Stimulated activated naive B cell treated with anti-CD40 and anti-IgM and Interleukin-4, amounts not matched to agents 10 μg/mL and 1 μg/mL and 100 μg/mL, for 72 hours (primary cell): ENCODE measurements around the gene COL4A5.

Experiments used
- ATAC-seq, 2 donors: fragments of 150-1000 bp; cut with Tn5 transposase; replicated peaks; 2 replicates each; pipeline ENCODE4 v1.10.0; 2021; ENCODE audit warnings: moderate library complexity in 1 of 2
- DNase-seq: peaks from one replicate; pipeline ENCODE4 v3.0.0; 2021
- H3K27ac Mint-ChIP-seq: one replicate; pipeline ENCODE4 v1.8.0; 2022; ENCODE audit warnings: mild to moderate bottlenecking, mixed read lengths
- H3K27me3 Mint-ChIP-seq, 2 donors: one replicate each; pipeline ENCODE4 v1.8.0; 2022; ENCODE audit warnings: mixed read lengths in 2 of 2
- H3K36me3 Mint-ChIP-seq, 2 donors: one replicate each; pipeline ENCODE4 v1.8.0; 2022; ENCODE audit warnings: mixed read lengths in 2 of 2, mild to moderate bottlenecking in 1 of 2
- H3K4me1 Mint-ChIP-seq, 2 donors: one replicate each; pipeline ENCODE4 v1.8.0; 2022; ENCODE audit warnings: mixed read lengths in 2 of 2, mild to moderate bottlenecking in 1 of 2
- H3K4me3 Mint-ChIP-seq, 2 donors: one replicate each; pipeline ENCODE4 v1.8.0; 2022; ENCODE audit warnings: mild to moderate bottlenecking in 2 of 2, mixed read lengths in 2 of 2, moderate library complexity in 1 of 2
- H3K9me3 Mint-ChIP-seq, 2 donors: one replicate each; pipeline ENCODE4 v1.8.0; 2022; ENCODE audit warnings: mixed read lengths in 2 of 2, mild to moderate bottlenecking in 1 of 2

COL4A5 gene

GRCh38 chrX:108511721-108512120 lies 72.1 kb downstream of the COL4A5 start:
- Mint-ChIP-seq H3K4me3 (no peak overlapping the region), H3K4me1 (no peaks in the 10 kb centered on the region), H3K9me3 (peaks cover 2 to 12% of the 10 kb centered on the region in 2 donors), H3K27ac (no peak overlapping the region), H3K27me3 (no peaks in the 10 kb centered on the region), H3K36me3 (no peaks in the 10 kb centered on the region)
- ATAC-seq: no peak
- no peak for DNase-seq

- no peaks in the 10 kb centered on the region for H3K27me3 Mint-ChIP-seq
Measured at GRCh38 chrX:108516184-108516583, 76.5 kb downstream of the COL4A5 start.

GRCh38 chrX:108527724-108528123 lies 88.1 kb downstream of the COL4A5 start:
- ATAC-seq (no peak), DNase-seq (no peak)
- Mint-ChIP-seq H3K4me1 (no peaks in the 10 kb centered on the region), H3K27ac (no peak overlapping the region), H3K4me3 (no peak overlapping the region), H3K36me3 (no peaks in the 10 kb centered on the region), H3K9me3 (no peaks in the 10 kb centered on the region), H3K27me3 (peaks cover 0 to 5% of the 10 kb centered on the region in 2 donors)

More at GRCh38 chrX:108516184-108516583, 76.5 kb downstream of the COL4A5 start:
- H3K36me3 Mint-ChIP-seq: no peaks in the 10 kb centered on the region
- no peak overlapping the region for H3K4me3 Mint-ChIP-seq
- H3K9me3 Mint-ChIP-seq: peaks cover 0 to 8% of the 10 kb centered on the region in 2 donors
- ATAC-seq (no peak), DNase-seq (no peak)
- H3K4me1 Mint-ChIP-seq: no peaks in the 10 kb centered on the region
- no peak overlapping the region for H3K27ac Mint-ChIP-seq

GRCh38 chrX:108537005-108537404 lies 97.4 kb downstream of the COL4A5 start:
- H3K36me3 Mint-ChIP-seq: no peaks in the 10 kb centered on the region
- no peaks in the 10 kb centered on the region for H3K4me1 Mint-ChIP-seq
- no peak overlapping the region for H3K4me3 Mint-ChIP-seq
- ATAC-seq (peak in 1 of 2 donors; percentile 64), DNase-seq (no peak)
- H3K9me3 Mint-ChIP-seq: no peaks in the 10 kb centered on the region
- no peak overlapping the region for H3K27ac Mint-ChIP-seq
- no peaks in the 10 kb centered on the region for H3K27me3 Mint-ChIP-seq

- H3K9me3 Mint-ChIP-seq: no peaks in the 10 kb centered on the region
- H3K4me3 Mint-ChIP-seq: no peak overlapping the region
- H3K36me3 Mint-ChIP-seq: no peaks in the 10 kb centered on the region
- H3K4me1 Mint-ChIP-seq: no peaks in the 10 kb centered on the region
- ATAC-seq: no peak
- DNase-seq: no peak
- no peak overlapping the region for H3K27ac Mint-ChIP-seq
- no peaks in the 10 kb centered on the region for H3K27me3 Mint-ChIP-seq
Measured at GRCh38 chrX:108541286-108541685, 101.6 kb downstream of the COL4A5 start.

GRCh38 chrX:108557580-108557979 lies 117.9 kb downstream of the COL4A5 start:
- DNase-seq: no peak
- Mint-ChIP-seq H3K9me3 (no peaks in the 10 kb centered on the region), H3K27ac (no peak overlapping the region), H3K27me3 (no peaks in the 10 kb centered on the region), H3K4me1 (no peaks in the 10 kb centered on the region), H3K36me3 (no peaks in the 10 kb centered on the region), H3K4me3 (no peak overlapping the region)
- ATAC-seq: no peak

GRCh38 chrX:108558217-108558616 lies 118.6 kb downstream of the COL4A5 start:
- no peaks in the 10 kb centered on the region for H3K4me1 Mint-ChIP-seq
- no peak for DNase-seq
- ATAC-seq: no peak
- H3K9me3 Mint-ChIP-seq: no peaks in the 10 kb centered on the region
- no peaks in the 10 kb centered on the region for H3K27me3 Mint-ChIP-seq
- no peak overlapping the region for H3K4me3 Mint-ChIP-seq
- no peaks in the 10 kb centered on the region for H3K36me3 Mint-ChIP-seq
- H3K27ac Mint-ChIP-seq: no peak overlapping the region

- ATAC-seq (no peak), DNase-seq (no peak)
- H3K36me3 Mint-ChIP-seq: no peaks in the 10 kb centered on the region
- H3K4me1 Mint-ChIP-seq: no peaks in the 10 kb centered on the region
- H3K4me3 Mint-ChIP-seq: no peak overlapping the region
- H3K9me3 Mint-ChIP-seq: no peaks in the 10 kb centered on the region
- H3K27me3 Mint-ChIP-seq: no peaks in the 10 kb centered on the region
- H3K27ac Mint-ChIP-seq: no peak overlapping the region
Measured at GRCh38 chrX:108573136-108573535, 133.5 kb downstream of the COL4A5 start.

- H3K9me3 Mint-ChIP-seq: no peaks in the 10 kb centered on the region
- H3K36me3 Mint-ChIP-seq: no peaks in the 10 kb centered on the region
- ATAC-seq (no peak), DNase-seq (no peak)
- no peaks in the 10 kb centered on the region for H3K4me1 Mint-ChIP-seq
- no peak overlapping the region for H3K4me3 Mint-ChIP-seq
- H3K27me3 Mint-ChIP-seq: peaks cover 0 to 10% of the 10 kb centered on the region in 2 donors
- no peak overlapping the region for H3K27ac Mint-ChIP-seq
Measured at GRCh38 chrX:108582151-108582550, 142.5 kb downstream of the COL4A5 start.

- ATAC-seq: no peak
- Mint-ChIP-seq H3K36me3 (no peaks in the 10 kb centered on the region), H3K27me3 (peaks cover 0 to 10% of the 10 kb centered on the region in 2 donors), H3K9me3 (no peaks in the 10 kb centered on the region), H3K27ac (no peak overlapping the region), H3K4me1 (no peaks in the 10 kb centered on the region), H3K4me3 (no peak overlapping the region)
- no peak for DNase-seq
Measured at GRCh38 chrX:108584617-108585211, 145.1 kb downstream of the COL4A5 start.

GRCh38 chrX:108590496-108590895 lies 150.9 kb downstream of the COL4A5 start:
- Mint-ChIP-seq H3K4me1 (no peaks in the 10 kb centered on the region), H3K36me3 (no peaks in the 10 kb centered on the region), H3K27ac (no peak overlapping the region), H3K4me3 (no peak overlapping the region), H3K9me3 (peaks cover 2 to 4% of the 10 kb centered on the region in 2 donors), H3K27me3 (no peaks in the 10 kb centered on the region)
- DNase-seq: no peak
- ATAC-seq: no peak

- Mint-ChIP-seq H3K27ac (no peak overlapping the region), H3K4me3 (no peak overlapping the region), H3K36me3 (no peaks in the 10 kb centered on the region), H3K9me3 (no peaks in the 10 kb centered on the region), H3K27me3 (peaks cover 0 to 4% of the 10 kb centered on the region in 2 donors), H3K4me1 (no peaks in the 10 kb centered on the region)
- DNase-seq (no peak), ATAC-seq (no peak)
Measured at GRCh38 chrX:108601276-108601675, 161.6 kb downstream of the COL4A5 start.

- no peak overlapping the region for H3K27ac Mint-ChIP-seq
- H3K27me3 Mint-ChIP-seq: no peaks in the 10 kb centered on the region
- H3K4me3 Mint-ChIP-seq: no peak overlapping the region
- H3K36me3 Mint-ChIP-seq: no peaks in the 10 kb centered on the region
- no peaks in the 10 kb centered on the region for H3K4me1 Mint-ChIP-seq
- ATAC-seq (no peak), DNase-seq (no peak)
- H3K9me3 Mint-ChIP-seq: no peaks in the 10 kb centered on the region
Measured at GRCh38 chrX:108610141-108610540, 170.5 kb downstream of the COL4A5 start.

- no peak overlapping the region for H3K27ac Mint-ChIP-seq
- no peaks in the 10 kb centered on the region for H3K27me3 Mint-ChIP-seq
- ATAC-seq (no peak), DNase-seq (no peak)
- H3K4me1 Mint-ChIP-seq: no peaks in the 10 kb centered on the region
- no peak overlapping the region for H3K4me3 Mint-ChIP-seq
- no peaks in the 10 kb centered on the region for H3K36me3 Mint-ChIP-seq
- H3K9me3 Mint-ChIP-seq: no peaks in the 10 kb centered on the region
Measured at GRCh38 chrX:108614616-108615015, 175.0 kb downstream of the COL4A5 start.

- H3K4me3 Mint-ChIP-seq: no peak overlapping the region
- ATAC-seq (no peak), DNase-seq (no peak)
- H3K9me3 Mint-ChIP-seq: peaks cover 5 to 18% of the 10 kb centered on the region in 2 donors
- no peak overlapping the region for H3K27ac Mint-ChIP-seq
- H3K4me1 Mint-ChIP-seq: no peaks in the 10 kb centered on the region
- H3K36me3 Mint-ChIP-seq: no peaks in the 10 kb centered on the region
- no peaks in the 10 kb centered on the region for H3K27me3 Mint-ChIP-seq
Measured at GRCh38 chrX:108640817-108641216, 201.2 kb downstream of the COL4A5 start.
